BJ (cell line): ENCODE results near the gene PRDM16. TPM values are rescaled to one million over a fixed set of nuclear protein-coding genes. Genes with fewer than 3 reads are reported as not detected.

ENCODE experiments used
- CTCF ChIA-PET: fragments of 350-600 bp; formaldehyde crosslinking; extraction: SDS; loops from one replicate; lab custom pipeline; 2021; ENCODE audit warnings: antibody characterized with exemption, inconsistent platforms; lab: Yijun Ruan, JAX
- POLR2A ChIA-PET: fragments of 300-600 bp; sonication (Branson Sonifier 250); formaldehyde crosslinking; extraction: SDS; loops from one replicate; lab custom pipeline; 2021; ENCODE audit warnings: antibody characterized with exemption; lab: Charles Lee
- DNase-seq: peaks from one replicate; pipeline ENCODE4 v3.0.0-alpha.2; 2011; ENCODE audit warnings: low read depth
- H3K27me3 ChIP-seq: 2 replicates; pipeline ENCODE4 v1.6.0; 2011; ENCODE audit warnings: low read length; ENCODE audit not compliant: control insufficient read depth, insufficient read depth
- H3K36me3 ChIP-seq: 2 replicates; pipeline ENCODE4 v1.5.1; 2011; ENCODE audit warnings: low read length; ENCODE audit not compliant: control insufficient read depth, insufficient read depth
- H3K4me3 ChIP-seq: 2 replicates; pipeline ENCODE4 v1.5.1; 2011; ENCODE audit warnings: low read depth, mild to moderate bottlenecking, control low read depth, low read length
- polyA plus RNA-seq: library from polyadenylated mRNA; depleted of rRNA; stranded (reverse); fragments of >200 nt; gene quantifications from 2 replicates; pipeline ENCODE4 v1.2.3, GENCODE V29; 2011
- TF ChIP-seq, protein P1 (sequence below): IDR thresholded peaks from 2 replicates; pipeline ENCODE4 v1.5.1; 2011; ENCODE audit warnings: low read depth, mild to moderate bottlenecking, control low read depth, inconsistent platforms, low read length, moderate library complexity; ENCODE audit not compliant: insufficient read depth

The PRDM16 gene
- polyA plus RNA-seq, 1 experiment: 0.02 TPM

DNA sequence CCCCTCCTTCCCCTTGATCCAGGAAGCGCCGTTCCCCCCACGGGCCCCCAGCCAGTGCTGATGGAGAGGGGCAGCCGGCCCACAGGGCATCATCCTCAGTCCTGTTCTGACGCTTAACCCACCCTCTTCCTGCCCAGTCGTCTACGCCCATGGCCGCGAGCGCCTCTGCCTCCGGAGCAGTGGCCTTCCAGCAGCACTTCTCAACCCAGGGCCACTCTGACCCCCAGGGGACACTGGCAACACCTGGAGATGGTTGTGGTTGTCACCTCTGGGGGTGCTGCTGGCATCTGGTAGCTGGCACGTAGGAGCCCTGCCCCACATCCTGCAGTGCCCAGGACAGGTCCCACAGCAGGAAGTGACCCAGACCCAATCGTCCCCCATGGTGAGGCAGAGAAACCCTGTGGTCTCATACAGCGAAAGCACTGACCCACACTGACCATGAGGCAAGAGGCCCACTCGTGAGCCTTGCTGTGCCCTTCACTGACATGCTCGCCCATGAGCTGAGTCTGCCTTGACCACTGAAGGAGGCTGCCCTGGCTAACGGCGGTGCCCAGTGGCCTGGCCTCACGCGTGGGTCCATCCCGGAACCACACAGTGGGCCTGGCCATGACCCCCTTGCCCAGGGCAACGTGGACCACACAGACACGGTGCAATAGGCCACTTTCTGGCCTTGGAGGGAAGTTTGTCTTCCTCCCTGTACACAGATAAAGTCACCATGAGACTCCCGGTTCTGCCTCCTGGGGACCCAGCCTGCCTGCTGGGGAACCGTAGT is 288.7 kb downstream of the PRDM16 start:
- Histone ChIP-seq H3K4me3 (no peak overlapping the region), H3K36me3 (no peaks in the 10 kb centered on the region), H3K27me3 (peaks cover 14% of the 10 kb centered on the region)
- ChIA-PET POLR2A (no interaction called here), CTCF (interaction anchor here (1.4 kb wide), 1 partner anchor 12 kb away, joined by 3 read pairs; no protein-coding TSS in a partner anchor)
- TF ChIP-seq, protein P1, sequence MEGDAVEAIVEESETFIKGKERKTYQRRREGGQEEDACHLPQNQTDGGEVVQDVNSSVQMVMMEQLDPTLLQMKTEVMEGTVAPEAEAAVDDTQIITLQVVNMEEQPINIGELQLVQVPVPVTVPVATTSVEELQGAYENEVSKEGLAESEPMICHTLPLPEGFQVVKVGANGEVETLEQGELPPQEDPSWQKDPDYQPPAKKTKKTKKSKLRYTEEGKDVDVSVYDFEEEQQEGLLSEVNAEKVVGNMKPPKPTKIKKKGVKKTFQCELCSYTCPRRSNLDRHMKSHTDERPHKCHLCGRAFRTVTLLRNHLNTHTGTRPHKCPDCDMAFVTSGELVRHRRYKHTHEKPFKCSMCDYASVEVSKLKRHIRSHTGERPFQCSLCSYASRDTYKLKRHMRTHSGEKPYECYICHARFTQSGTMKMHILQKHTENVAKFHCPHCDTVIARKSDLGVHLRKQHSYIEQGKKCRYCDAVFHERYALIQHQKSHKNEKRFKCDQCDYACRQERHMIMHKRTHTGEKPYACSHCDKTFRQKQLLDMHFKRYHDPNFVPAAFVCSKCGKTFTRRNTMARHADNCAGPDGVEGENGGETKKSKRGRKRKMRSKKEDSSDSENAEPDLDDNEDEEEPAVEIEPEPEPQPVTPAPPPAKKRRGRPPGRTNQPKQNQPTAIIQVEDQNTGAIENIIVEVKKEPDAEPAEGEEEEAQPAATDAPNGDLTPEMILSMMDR: no peak
- DNase-seq: no peak

DNA sequence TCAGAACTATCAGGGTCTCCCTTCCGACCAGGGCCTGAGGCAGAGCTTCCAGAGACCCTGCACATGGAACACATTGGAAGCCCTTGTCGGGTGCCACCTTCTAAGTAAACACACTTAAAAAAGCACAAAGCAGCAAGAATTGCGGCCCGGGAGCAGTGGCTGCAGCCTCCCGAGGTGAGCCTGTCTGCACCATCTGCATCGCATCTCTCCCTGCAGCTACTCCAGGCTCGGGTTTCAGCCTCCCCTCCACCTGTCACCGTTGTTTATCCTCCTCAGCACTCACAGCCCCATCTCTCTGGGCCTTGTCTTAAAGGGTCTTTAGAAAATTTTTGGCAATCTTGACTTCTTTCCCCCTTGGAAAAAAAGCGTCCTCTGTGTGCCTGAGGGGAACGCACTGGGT is 290.3 kb downstream of the PRDM16 start:
- CTCF ChIA-PET: interaction anchor here (1.4 kb wide), 1 partner anchor 10 kb away, joined by 3 read pairs; no protein-coding TSS in a partner anchor
- TF ChIP-seq, protein P1: no peak

DNA sequence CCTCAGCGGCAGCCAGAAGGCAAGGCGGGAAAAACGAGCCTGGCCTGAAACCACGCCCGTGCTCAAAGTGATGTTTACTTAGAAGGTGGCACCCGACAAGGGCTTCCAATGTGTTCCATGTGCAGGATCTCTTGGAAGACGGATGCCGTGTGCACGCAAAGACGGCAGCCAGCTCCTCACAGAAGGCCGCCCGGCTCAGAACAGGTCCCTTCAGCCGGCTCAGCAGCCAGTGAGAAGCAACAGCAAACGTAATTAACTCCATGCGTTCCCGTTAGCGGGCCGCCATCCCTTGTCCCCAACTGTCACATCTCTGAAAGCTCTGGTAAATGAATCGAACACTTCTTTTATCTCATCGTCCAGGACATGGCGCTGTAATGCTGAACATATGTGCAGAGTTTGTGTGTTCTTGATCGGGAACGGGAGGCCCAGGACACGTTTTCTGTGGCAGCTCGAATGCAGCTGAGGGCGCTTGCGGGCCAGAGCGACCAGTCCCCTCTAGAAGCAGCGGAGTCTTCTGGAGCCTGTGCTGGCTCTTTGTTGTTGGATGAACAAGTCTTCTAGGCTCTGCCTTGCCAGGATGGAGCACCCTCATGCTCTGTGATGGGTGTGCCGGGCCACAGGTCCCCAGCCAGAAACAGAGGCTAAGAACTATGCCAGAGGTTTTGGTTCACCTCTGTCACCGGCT is 290.9 kb downstream of the PRDM16 start:
- ChIA-PET CTCF (no interaction called here), POLR2A (no interaction called here)
- TF ChIP-seq, protein P1: no peak
- Histone ChIP-seq H3K36me3 (no peaks in the 10 kb centered on the region), H3K27me3 (peaks cover 16% of the 10 kb centered on the region), H3K4me3 (no peak overlapping the region)
- DNase-seq: no peak

More for the DNA sequence above, 290.3 kb downstream of the PRDM16 start:
- Histone ChIP-seq H3K36me3 (no peaks in the 10 kb centered on the region), H3K27me3 (peaks cover 16% of the 10 kb centered on the region), H3K4me3 (no peak overlapping the region)
- DNase-seq: no peak
- POLR2A ChIA-PET: no interaction called here

DNA sequence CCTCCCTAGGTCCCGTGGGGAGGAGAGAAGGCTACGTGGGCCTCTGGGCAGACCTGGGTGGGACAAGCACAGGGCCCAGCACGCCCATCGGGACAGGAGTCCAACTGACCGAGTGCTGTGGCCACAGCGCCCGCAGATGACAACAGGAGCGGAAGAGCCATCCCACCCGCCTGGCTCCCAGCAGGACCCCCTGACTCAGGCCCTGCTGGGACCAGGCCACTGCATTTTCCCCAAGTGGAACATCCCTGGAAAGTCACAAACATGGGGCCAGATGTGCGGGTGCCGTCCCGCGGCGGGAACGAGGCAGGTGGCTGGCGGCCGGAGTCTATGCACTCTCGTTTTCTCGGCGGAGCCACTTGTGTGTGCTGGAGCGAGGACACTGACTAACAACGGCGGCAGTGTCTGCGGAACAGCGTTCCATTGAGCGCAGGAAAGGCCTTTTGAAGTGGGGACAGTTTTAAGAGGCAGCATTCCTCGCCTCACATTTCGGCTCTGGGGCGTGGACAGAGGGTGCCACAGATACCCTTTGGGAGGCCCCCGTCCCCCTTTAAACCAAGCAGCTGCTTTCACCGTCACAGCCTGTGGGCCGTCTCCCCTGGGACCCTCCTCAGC is 291.7 kb downstream of the PRDM16 start:
- no peak overlapping the region for H3K4me3 ChIP-seq
- POLR2A ChIA-PET: no interaction called here
- H3K36me3 ChIP-seq: no peaks in the 10 kb centered on the region
- CTCF ChIA-PET: no interaction called here
- TF ChIP-seq, protein P1: no peak
- no peak for DNase-seq
- peaks cover 18% of the 10 kb centered on the region for H3K27me3 ChIP-seq

DNA sequence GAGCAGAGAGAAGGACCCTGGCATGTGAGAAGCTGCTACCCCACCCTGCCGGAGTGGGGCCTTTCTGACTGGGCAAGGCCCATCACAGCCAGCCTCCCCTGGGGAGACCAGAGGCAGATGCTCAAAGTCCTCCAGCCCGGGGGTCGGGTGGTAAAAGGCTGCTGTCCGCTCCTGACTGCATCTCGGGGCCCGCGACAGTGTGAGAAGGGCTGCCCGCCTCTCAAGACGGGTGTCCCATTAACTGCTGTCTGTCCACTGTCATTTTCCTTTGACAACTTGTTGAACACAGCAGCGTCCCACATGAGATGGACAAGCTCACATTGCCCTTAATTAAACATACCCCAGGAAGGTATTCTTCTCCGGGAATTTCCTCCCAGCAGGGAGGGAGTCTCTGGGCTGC is 294.0 kb downstream of the PRDM16 start:
- DNase-seq: no peak
- no peaks in the 10 kb centered on the region for H3K36me3 ChIP-seq
- ChIA-PET POLR2A (no interaction called here), CTCF (no interaction called here)
- peaks cover 22% of the 10 kb centered on the region for H3K27me3 ChIP-seq
- H3K4me3 ChIP-seq: no peak overlapping the region
- TF ChIP-seq, protein P1: no peak
